ENCODE measurements around the gene STARD10.

DNA sequence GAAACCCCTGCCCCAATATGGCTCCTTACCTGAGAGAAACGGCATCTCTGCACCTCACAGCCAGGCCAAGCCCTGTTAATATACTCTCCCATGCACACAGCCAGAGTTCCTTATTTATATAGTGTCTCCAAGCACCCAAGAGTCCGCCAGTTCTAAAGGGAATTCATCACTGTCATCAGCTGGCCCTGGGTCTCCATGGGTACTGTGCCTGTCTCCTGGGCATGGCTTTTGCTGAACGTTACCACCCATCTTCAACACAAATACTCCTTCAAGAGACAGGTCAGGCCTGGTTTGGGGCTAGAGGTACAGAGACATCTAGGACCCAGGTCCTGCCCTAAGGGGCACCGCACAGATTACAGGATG, 18.7 kb upstream of the STARD10 start:
- TF ChIP-seq, protein P1, sequence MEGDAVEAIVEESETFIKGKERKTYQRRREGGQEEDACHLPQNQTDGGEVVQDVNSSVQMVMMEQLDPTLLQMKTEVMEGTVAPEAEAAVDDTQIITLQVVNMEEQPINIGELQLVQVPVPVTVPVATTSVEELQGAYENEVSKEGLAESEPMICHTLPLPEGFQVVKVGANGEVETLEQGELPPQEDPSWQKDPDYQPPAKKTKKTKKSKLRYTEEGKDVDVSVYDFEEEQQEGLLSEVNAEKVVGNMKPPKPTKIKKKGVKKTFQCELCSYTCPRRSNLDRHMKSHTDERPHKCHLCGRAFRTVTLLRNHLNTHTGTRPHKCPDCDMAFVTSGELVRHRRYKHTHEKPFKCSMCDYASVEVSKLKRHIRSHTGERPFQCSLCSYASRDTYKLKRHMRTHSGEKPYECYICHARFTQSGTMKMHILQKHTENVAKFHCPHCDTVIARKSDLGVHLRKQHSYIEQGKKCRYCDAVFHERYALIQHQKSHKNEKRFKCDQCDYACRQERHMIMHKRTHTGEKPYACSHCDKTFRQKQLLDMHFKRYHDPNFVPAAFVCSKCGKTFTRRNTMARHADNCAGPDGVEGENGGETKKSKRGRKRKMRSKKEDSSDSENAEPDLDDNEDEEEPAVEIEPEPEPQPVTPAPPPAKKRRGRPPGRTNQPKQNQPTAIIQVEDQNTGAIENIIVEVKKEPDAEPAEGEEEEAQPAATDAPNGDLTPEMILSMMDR (IDR thresholded peaks at IDR 0.05): no peak
- TF ChIP-seq EP300 (IDR thresholded peaks at IDR 0.05) (no peak), POLR2A (IDR thresholded peaks at IDR 0.05) (no peak)
